Mucosa of rectum (tissue), 2 donors: Measurements from ENCODE around the gene GPR107.

ENCODE experiments used
- H3K27ac ChIP-seq, 2 donors: one replicate each; pipeline ENCODE4 v1.7.0; 2013; ENCODE audit warnings: inconsistent platforms in 2 of 2, low read depth in 2 of 2, low read length in 2 of 2
- H3K27me3 ChIP-seq, 2 donors: one replicate each; pipeline ENCODE4 v1.7.0; 2013; ENCODE audit warnings: low read length in 2 of 2; ENCODE audit not compliant: control insufficient read depth in 2 of 2, insufficient read depth in 2 of 2
- H3K36me3 ChIP-seq, 2 donors: one replicate each; pipeline ENCODE4 v1.7.0; 2013; ENCODE audit warnings: low read length in 2 of 2; ENCODE audit not compliant: control insufficient read depth in 2 of 2, insufficient read depth in 2 of 2
- H3K4me1 ChIP-seq, 2 donors: one replicate each; pipeline ENCODE4 v1.7.0; 2013; ENCODE audit warnings: low read length in 2 of 2, mild to moderate bottlenecking in 1 of 2; ENCODE audit not compliant: control insufficient read depth in 2 of 2, insufficient read depth in 2 of 2
- H3K4me3 ChIP-seq, 2 donors: one replicate each; pipeline ENCODE4 v1.7.0; 2013; ENCODE audit warnings: low read length in 2 of 2
- H3K9ac ChIP-seq, 2 donors: one replicate each; pipeline ENCODE4 v1.7.0; 2013; ENCODE audit warnings: low read length in 2 of 2, low read depth in 1 of 2, mild to moderate bottlenecking in 1 of 2
- H3K9me3 ChIP-seq, 2 donors: one replicate each; pipeline ENCODE4 v1.7.0; 2013; ENCODE audit warnings: low read length in 2 of 2; ENCODE audit not compliant: control insufficient read depth in 2 of 2
- donor health status: healthy.
- donor health status: Normal muscosa, but diverticular disease.

GPR107 gene

DNA sequence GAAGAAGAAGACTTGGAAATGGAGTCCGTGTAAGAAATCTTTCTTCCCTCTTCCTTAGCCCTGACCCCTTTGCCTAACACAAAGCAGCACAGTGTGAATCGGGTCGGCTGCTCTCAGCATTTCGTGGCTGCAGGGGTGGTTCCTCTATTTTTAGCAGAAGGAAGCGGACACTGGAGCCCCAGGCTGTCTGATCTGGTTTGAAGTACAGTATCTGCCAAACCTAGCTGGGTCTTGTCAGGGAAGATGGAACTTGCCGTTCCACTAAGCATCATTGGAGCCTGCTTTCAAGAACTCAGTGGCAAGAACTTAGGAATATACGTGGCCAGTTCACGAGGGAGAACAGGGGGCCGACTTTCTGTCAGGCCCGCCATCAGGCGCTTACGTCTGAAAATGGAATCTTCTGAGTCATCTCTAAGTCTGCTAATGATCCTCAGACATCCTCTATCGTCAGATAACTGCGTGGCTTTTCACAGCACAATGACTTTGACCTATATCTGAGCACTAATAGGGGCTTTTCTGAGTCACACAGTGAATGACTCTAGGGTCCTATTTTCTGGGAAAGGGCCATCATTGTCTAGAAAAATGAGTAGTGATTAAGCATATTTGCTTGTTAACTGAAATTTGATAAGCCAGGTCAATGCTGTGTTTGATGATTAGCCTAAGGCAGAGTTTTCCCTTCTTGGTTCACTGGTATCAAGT is 75.2 kb downstream of the GPR107 start:
- peaks cover 31 to 33% of the 10 kb centered on the region in 2 donors for H3K36me3 ChIP-seq
- no peaks in the 10 kb centered on the region for H3K27me3 ChIP-seq
- peak overlapping the region in 1 of 2 donors; percentile 29 for H3K4me3 ChIP-seq
- no peaks in the 10 kb centered on the region for H3K9me3 ChIP-seq
- H3K9ac ChIP-seq: no peak overlapping the region
- H3K27ac ChIP-seq: peak overlapping the region; percentile 36 to 67
- H3K4me1 ChIP-seq: peaks cover 0 to 2% of the 10 kb centered on the region in 2 donors

GRCh38 chr9:130129432-130130061 is 75.8 kb downstream of the GPR107 start:
- Histone ChIP-seq H3K4me1 (peaks cover 0 to 2% of the 10 kb centered on the region in 2 donors), H3K36me3 (peaks cover 28 to 30% of the 10 kb centered on the region in 2 donors), H3K9ac (no peak overlapping the region), H3K27ac (peak overlapping the region; percentile 36 to 67), H3K9me3 (no peaks in the 10 kb centered on the region), H3K27me3 (no peaks in the 10 kb centered on the region), H3K4me3 (no peak overlapping the region)

DNA sequence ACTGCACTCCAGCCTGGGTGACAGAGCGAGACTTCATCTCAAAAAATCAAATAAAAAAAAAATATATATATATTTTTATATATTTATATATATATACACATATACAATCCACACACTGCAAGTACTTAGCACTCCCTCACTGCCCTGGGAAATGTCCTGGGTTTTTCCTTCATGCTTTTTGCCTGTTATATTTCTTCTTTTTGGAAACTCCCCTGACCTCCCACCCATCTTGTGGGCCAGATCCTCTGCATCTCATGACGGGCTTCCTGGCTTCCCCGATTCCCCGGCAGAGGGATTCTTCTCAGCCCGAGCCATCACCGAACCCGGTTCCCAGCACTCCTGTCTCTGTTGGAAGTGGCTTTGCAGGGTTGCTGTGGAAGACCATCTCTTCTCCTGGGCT is 79.0 kb downstream of the GPR107 start:
- peaks cover 26 to 28% of the 10 kb centered on the region in 2 donors for H3K36me3 ChIP-seq
- peaks cover 0 to 2% of the 10 kb centered on the region in 2 donors for H3K4me1 ChIP-seq
- H3K27ac ChIP-seq: no peak overlapping the region
- no peaks in the 10 kb centered on the region for H3K27me3 ChIP-seq
- H3K4me3 ChIP-seq: no peak overlapping the region
- H3K9me3 ChIP-seq: no peaks in the 10 kb centered on the region
- no peak overlapping the region for H3K9ac ChIP-seq

- Histone ChIP-seq H3K27me3 (no peaks in the 10 kb centered on the region), H3K9me3 (no peaks in the 10 kb centered on the region), H3K36me3 (peaks cover 0 to 9% of the 10 kb centered on the region in 2 donors), H3K27ac (no peak overlapping the region), H3K9ac (no peak overlapping the region), H3K4me1 (peaks cover 0 to 4% of the 10 kb centered on the region in 2 donors), H3K4me3 (no peak overlapping the region)
Observed at GRCh38 chr9:130137081-130137640, 83.5 kb downstream of the GPR107 start.

DNA sequence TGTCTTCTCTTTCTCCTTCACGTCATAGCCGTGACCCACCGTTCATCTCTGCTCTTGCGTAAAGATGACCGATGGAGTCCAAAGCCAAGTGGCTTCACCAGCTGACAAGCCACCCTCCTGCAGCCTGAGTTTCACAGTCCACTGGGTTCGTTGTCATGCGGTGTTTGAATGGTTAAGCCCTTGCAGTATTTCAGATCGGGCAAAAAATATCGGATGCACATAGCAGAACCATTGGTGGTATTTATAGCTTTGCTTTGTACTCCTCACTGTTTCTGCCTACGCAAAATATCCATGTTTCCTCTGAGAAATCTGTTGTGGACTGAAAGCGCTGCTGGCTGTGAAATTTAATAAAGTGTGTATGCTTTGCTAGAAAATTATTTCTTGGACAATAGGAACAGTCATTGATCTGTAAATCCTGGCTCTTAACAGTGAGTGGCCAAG is 84.0 kb downstream of the GPR107 start:
- H3K27me3 ChIP-seq: no peaks in the 10 kb centered on the region
- H3K36me3 ChIP-seq: peaks cover 0 to 9% of the 10 kb centered on the region in 2 donors
- H3K9ac ChIP-seq: no peak overlapping the region
- no peaks in the 10 kb centered on the region for H3K9me3 ChIP-seq
- H3K4me1 ChIP-seq: peaks cover 0 to 4% of the 10 kb centered on the region in 2 donors
- H3K27ac ChIP-seq: no peak overlapping the region
- no peak overlapping the region for H3K4me3 ChIP-seq

GRCh38 chr9:130138171-130138653 is 84.5 kb downstream of the GPR107 start:
- no peaks in the 10 kb centered on the region for H3K9me3 ChIP-seq
- no peak overlapping the region for H3K9ac ChIP-seq
- H3K4me1 ChIP-seq: peaks cover 0 to 4% of the 10 kb centered on the region in 2 donors
- H3K36me3 ChIP-seq: peaks cover 0 to 9% of the 10 kb centered on the region in 2 donors
- peak overlapping the region in 1 of 2 donors; percentile 7 for H3K27ac ChIP-seq
- no peak overlapping the region for H3K4me3 ChIP-seq
- no peaks in the 10 kb centered on the region for H3K27me3 ChIP-seq

- H3K27ac ChIP-seq: peak overlapping the region in 1 of 2 donors; percentile 7
- no peaks in the 10 kb centered on the region for H3K9me3 ChIP-seq
- no peak overlapping the region for H3K9ac ChIP-seq
- H3K4me3 ChIP-seq: no peak overlapping the region
- peaks cover 0 to 4% of the 10 kb centered on the region in 2 donors for H3K4me1 ChIP-seq
- peaks cover 0 to 9% of the 10 kb centered on the region in 2 donors for H3K36me3 ChIP-seq
- H3K27me3 ChIP-seq: peaks cover 0 to 2% of the 10 kb centered on the region in 2 donors
Observed at GRCh38 chr9:130138791-130139190, 85.1 kb downstream of the GPR107 start.

DNA sequence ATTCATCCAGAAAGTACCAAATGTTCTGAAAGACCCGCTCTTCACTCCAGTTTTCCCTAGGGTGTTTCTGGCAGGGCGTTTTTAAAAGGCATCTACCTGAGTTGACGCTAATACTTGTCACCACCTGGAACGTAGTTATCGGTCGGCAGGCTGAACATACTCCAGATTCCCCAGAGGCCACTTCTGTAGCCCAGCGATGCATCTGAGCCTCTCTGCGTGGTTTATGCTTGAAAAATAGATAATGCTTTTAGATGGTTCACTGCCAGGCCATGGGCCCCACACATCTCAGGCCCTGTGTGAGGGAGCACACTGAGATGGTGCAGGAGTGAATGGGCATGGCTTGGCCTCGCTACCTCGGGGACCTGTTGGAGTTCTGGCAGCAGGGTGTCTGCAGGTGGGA is 85.5 kb downstream of the GPR107 start:
- H3K4me1 ChIP-seq: peaks cover 0 to 4% of the 10 kb centered on the region in 2 donors
- no peaks in the 10 kb centered on the region for H3K9me3 ChIP-seq
- no peak overlapping the region for H3K4me3 ChIP-seq
- peaks cover 0 to 9% of the 10 kb centered on the region in 2 donors for H3K36me3 ChIP-seq
- peak overlapping the region in 1 of 2 donors; percentile 33 for H3K27ac ChIP-seq
- H3K9ac ChIP-seq: no peak overlapping the region
- H3K27me3 ChIP-seq: peaks cover 0 to 5% of the 10 kb centered on the region in 2 donors

DNA sequence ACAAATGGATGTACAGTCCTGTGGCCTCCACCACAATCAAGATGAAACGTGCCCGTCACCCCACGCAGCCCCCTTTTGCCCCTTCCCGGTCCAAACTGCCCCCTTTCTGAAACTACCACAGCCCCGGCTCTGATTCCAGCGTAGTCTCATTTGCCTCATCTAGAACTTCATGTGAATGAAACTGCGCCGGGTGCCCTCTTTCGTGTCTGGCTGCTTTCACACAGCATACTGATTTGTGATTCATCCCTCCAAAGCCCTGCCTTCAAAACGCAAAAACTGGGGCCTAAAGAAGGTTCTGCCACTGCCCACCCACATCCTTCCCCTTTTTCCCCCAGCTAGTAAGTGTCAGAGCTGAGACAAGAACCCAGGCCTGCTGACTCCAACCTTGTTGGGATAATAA is 87.0 kb downstream of the GPR107 start:
- Histone ChIP-seq H3K4me3 (no peak overlapping the region), H3K27ac (no peak overlapping the region), H3K36me3 (peaks cover 0 to 2% of the 10 kb centered on the region in 2 donors), H3K9ac (no peak overlapping the region), H3K27me3 (peaks cover 0 to 5% of the 10 kb centered on the region in 2 donors), H3K4me1 (peaks cover 0 to 4% of the 10 kb centered on the region in 2 donors), H3K9me3 (no peaks in the 10 kb centered on the region)

DNA sequence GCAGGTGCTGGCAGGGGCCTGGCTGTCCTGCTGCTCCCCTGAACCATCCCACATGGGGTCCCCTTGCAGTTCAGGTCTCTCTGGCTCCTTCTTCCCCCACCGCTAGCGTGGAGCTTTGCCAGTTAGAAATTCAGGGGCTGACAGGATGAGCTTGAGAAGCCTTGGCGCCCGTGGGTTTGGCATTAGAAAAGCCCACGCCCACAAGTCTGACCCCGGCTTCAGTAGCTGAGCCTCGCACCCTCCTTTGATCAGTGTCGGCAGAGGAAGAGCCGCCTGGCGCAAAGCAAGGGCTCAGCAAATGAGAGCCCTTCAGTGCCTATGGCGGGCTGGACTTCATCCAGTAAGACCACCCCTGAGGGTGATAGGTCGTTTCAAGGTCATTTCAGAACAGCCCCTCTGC is 88.3 kb downstream of the GPR107 start:
- Histone ChIP-seq H3K4me1 (peaks cover 0 to 4% of the 10 kb centered on the region in 2 donors), H3K36me3 (no peaks in the 10 kb centered on the region), H3K4me3 (no peak overlapping the region), H3K27me3 (peaks cover 0 to 5% of the 10 kb centered on the region in 2 donors), H3K9me3 (no peaks in the 10 kb centered on the region), H3K27ac (no peak overlapping the region), H3K9ac (no peak overlapping the region)
